ENCODE measurements around the gene NDUFV1. TPM values are rescaled to one million over a fixed set of nuclear protein-coding genes. Genes with fewer than 3 reads are reported as not detected.

The NDUFV1 gene
- total RNA-seq, 2 experiments from 2014 or later, result 223 to 224 TPM

DNA sequence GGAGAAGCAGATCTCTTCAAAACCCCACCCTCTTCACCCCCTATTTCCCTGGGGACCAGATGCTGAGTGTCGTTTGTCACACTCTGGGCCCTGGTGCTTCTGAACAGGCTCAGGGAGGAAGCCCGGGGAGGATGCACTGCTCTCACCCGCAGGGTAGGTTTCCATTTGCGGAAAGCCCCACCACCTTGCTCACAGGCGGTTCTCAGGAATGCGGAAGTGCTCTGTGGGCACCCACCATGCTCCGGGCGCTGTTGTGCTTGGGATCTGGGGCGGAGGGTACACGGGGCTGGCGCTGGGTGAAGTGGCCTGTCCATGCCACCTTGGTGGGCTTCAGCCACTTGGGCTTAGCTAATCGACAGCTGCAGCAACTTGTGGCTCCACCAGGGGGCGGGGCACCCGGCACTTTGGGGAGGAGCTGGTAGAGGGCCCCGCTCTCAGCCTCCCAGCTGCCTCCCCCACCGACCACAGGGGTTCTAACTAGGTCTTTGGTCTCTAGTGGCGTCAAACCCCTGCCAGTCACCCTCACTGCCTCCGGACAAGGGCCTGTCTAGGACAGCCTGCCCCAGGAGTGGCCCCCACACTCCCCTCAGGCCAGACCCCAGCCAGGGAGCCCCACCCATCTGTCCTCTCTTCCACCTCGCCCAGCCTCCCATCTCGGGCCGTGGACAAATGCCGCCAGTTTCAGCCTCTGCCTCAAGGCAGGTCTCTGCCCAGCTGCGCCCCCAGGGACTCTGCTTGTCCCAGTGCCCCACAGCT is 7.4 kb downstream of the NDUFV1 start:
- POLR2A ChIA-PET, result interaction anchor here (0.7 to 3.4 kb wide), 10 partner anchors 9 to 374 kb away, joined by 3 to 27 read pairs (median 6); partner anchors contain the start of genes ACY3, CLCF1, GSTP1 and NUDT8
- CTCF ChIA-PET, result interaction anchor here (1.0 to 4.2 kb wide), 4 partner anchors 9 to 45 kb away, joined by 4 to 38 read pairs (median 5); partner anchors contain the start of genes GSTP1 and NUDT8
- Histone ChIP-seq H3K9me3 (ENCODE audit: control insufficient read depth in 1 of 2, insufficient read depth in 1 of 2, low read length in 2 of 2) (peaks cover 0 to 3% of the 10 kb centered on the region in 2 experiments), H3K27ac (ENCODE audit: low read depth in 1 of 2, low read length in 2 of 2) (peak overlapping the region; percentile 92), H3K36me3 (ENCODE audit: insufficient read depth, low read length) (peaks cover 39% of the 10 kb centered on the region), H3K4me3 (ENCODE audit: low read length) (peak overlapping the region; percentile 55), H3K4me1 (ENCODE audit: insufficient read depth, low read length) (peaks cover 37% of the 10 kb centered on the region), H3K27me3 (ENCODE audit: control insufficient read depth in 1 of 2, insufficient read depth in 2 of 2, low read length in 2 of 2) (peaks cover 0 to 3% of the 10 kb centered on the region in 2 experiments)
- H3K4me3 Mint-ChIP-seq, result peak overlapping the region; percentile 89
- H3K36me3 Mint-ChIP-seq (ENCODE audit: low read depth), result peaks cover 33% of the 10 kb centered on the region
- H3K27me3 Mint-ChIP-seq, result no peaks in the 10 kb centered on the region
- ATAC-seq (ENCODE audit: poor library complexity) (peak; percentile 96), DNase-seq (peak; percentile 67 to 94 (median 78))
- H3K9me3 Mint-ChIP-seq, result no peaks in the 10 kb centered on the region
- intact Hi-C loops (cut with DNase I, micrococcal nuclease), result loop anchor here (1.0 kb wide), 2 partner anchors 8 to 15 kb away; partner anchors contain the start of genes NDUFV1 (in 1 of the 2) and NUDT8 (in 1 of the 2)
- H3K4me1 Mint-ChIP-seq (ENCODE audit: low read depth), result peaks cover 33% of the 10 kb centered on the region
- TF ChIP-seq, protein P1, sequence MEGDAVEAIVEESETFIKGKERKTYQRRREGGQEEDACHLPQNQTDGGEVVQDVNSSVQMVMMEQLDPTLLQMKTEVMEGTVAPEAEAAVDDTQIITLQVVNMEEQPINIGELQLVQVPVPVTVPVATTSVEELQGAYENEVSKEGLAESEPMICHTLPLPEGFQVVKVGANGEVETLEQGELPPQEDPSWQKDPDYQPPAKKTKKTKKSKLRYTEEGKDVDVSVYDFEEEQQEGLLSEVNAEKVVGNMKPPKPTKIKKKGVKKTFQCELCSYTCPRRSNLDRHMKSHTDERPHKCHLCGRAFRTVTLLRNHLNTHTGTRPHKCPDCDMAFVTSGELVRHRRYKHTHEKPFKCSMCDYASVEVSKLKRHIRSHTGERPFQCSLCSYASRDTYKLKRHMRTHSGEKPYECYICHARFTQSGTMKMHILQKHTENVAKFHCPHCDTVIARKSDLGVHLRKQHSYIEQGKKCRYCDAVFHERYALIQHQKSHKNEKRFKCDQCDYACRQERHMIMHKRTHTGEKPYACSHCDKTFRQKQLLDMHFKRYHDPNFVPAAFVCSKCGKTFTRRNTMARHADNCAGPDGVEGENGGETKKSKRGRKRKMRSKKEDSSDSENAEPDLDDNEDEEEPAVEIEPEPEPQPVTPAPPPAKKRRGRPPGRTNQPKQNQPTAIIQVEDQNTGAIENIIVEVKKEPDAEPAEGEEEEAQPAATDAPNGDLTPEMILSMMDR (IDR thresholded peaks at IDR 0.05), result peak; percentile 60
- peak overlapping the region; percentile 96 for H3K27ac Mint-ChIP-seq

DNA sequence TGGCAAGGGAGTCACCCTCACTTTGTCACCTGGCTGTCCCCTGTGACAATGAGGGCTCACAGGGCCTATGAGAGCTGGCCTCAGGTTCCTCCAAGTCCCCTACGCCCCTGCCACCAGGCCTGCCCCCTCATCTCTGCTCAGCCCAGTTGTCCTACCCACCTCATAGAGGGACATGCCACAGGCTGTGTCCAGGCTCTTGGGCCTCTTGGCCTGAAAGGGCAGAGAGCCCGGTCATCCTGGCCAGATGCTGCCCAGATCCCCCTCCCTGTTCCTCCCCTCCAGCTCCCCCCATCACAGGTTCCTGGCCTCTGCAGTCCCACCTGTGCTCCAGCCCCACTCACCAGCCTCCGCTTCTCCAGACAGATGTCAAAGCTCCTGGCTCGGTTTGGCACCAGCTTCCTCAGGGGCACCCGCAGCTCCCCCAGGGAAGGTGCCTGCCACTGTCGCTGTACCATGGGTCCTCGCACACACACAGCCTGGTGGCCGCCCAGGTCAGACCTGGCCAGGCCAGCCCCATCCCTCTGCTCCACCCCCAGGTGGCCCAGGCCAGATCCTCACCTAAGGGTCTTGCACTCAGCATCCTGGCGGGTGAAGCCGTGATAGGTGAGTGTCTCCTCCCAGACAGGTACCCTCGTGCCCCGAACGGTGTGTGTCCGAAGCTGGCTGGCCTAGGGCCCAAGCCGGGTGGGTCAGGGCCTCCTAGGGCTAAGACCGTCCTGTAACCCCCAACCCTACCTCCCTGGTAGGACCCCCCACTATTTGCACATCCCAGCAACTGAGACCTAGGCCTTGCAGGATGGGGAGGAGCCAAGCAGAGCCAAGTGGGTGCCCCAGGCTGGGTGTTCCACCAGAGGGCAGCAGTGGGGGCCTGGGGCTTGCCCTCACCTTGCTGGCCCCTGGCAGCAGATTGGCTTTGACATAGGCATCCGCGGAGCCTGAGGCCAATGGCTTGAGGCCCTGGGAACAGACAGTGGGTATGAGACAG is 8.3 kb downstream of the NDUFV1 start:
- Mint-ChIP-seq H3K9me3 (no peaks in the 10 kb centered on the region), H3K27ac (peak overlapping the region; percentile 96), H3K27me3 (no peaks in the 10 kb centered on the region), H3K36me3 (ENCODE audit: low read depth) (peaks cover 27% of the 10 kb centered on the region), H3K4me3 (peak overlapping the region; percentile 89), H3K4me1 (ENCODE audit: low read depth) (peaks cover 28% of the 10 kb centered on the region)
- CTCF ChIA-PET, result interaction anchor here (1.0 to 4.2 kb wide), 5 partner anchors 9 to 44 kb away, joined by 3 to 38 read pairs (median 5); partner anchors contain the start of genes GSTP1 and NUDT8
- H3K9me3 ChIP-seq (ENCODE audit: control insufficient read depth in 1 of 2, insufficient read depth in 1 of 2, low read length in 2 of 2), result peaks cover 0 to 3% of the 10 kb centered on the region in 2 experiments
- peak overlapping the region; percentile 92 for H3K27ac ChIP-seq (ENCODE audit: low read depth in 1 of 2, low read length in 2 of 2)
- TF ChIP-seq, protein P1 (IDR thresholded peaks at IDR 0.05), result no peak
- peaks cover 0 to 3% of the 10 kb centered on the region in 2 experiments for H3K27me3 ChIP-seq (ENCODE audit: control insufficient read depth in 1 of 2, insufficient read depth in 2 of 2, low read length in 2 of 2)
- H3K36me3 ChIP-seq (ENCODE audit: insufficient read depth, low read length), result peaks cover 31% of the 10 kb centered on the region
- H3K4me3 ChIP-seq (ENCODE audit: low read length), result peak overlapping the region; percentile 55
- peak in 10 of 14 experiments; percentile 29 to 73 (median 46) for DNase-seq
- intact Hi-C loops (cut with DNase I, micrococcal nuclease), result loop anchor here (1.0 kb wide), 2 partner anchors 9 to 14 kb away; partner anchors contain the start of genes NDUFV1 (in 1 of the 2) and NUDT8 (in 1 of the 2)
- POLR2A ChIA-PET, result interaction anchor here (0.7 to 3.4 kb wide), 9 partner anchors 9 to 375 kb away, joined by 3 to 27 read pairs (median 6); partner anchors contain the start of genes ACY3, GSTP1, NUDT8 and PPP1CA
- peaks cover 37% of the 10 kb centered on the region for H3K4me1 ChIP-seq (ENCODE audit: insufficient read depth, low read length)
- ATAC-seq (ENCODE audit: poor library complexity), result no peak

Measured in CD4-positive, alpha-beta T cell (primary cell).